Fibroblast of peridontal ligament (primary cell): ENCODE measurements around the gene VMO1.

Experiments used
- DNase-seq: peaks from one replicate; pipeline ENCODE4 v3.0.0-alpha.2; 2010; ENCODE audit errors: extremely low read depth

Gene VMO1

GRCh38 chr17:4764595-4764994 lies 21.6 kb downstream of the VMO1 start:
- DNase-seq = no peak

- no peak for DNase-seq
Observed at GRCh38 chr17:4759776-4760236, 26.4 kb downstream of the VMO1 start.

DNA sequence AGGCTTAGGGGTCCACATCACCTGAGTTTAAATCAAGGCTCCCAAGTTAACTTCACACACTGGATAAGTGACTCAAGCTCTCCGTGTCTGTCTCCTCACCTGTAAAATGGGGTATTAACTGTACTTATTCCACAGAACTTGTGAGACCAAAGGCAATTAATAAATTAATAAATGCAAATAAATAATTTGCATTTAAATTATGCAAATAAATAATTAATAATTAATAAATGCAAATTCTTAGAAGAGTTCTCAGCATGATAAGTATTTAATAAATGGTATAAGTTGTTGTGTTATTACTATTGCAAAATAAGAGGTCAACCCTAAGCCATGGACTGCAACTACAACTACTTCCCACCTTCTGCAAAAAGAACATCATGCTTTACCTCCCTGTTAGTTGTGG lies 32.8 kb downstream of the VMO1 start:
- DNase-seq = no peak

GRCh38 chr17:4751932-4752331 lies 34.2 kb downstream of the VMO1 start:
- DNase-seq = no peak

- DNase-seq = no peak
Observed at GRCh38 chr17:4750606-4751005, 35.6 kb downstream of the VMO1 start.

- no peak for DNase-seq
Observed at GRCh38 chr17:4748686-4749085, 37.5 kb downstream of the VMO1 start.

DNA sequence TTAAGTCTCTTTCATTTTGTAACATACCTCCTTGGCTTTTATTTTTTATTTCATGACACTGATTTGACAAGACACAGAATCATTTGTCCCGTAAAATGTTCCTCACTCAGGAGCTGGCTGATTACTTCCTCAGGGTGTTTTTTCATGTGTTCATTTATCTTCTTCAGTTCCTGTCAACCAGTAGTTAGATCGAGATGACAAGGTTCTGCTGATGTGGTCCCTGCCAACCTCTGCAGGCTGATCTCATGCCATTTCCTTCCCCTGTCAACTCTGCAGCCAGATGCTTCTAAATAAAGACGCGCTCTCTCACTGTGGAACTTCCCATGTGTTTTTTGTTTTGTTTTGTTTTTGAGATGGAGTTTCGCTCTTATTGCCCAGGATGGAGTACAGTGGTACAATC lies 38.3 kb downstream of the VMO1 start:
- no peak for DNase-seq

DNA sequence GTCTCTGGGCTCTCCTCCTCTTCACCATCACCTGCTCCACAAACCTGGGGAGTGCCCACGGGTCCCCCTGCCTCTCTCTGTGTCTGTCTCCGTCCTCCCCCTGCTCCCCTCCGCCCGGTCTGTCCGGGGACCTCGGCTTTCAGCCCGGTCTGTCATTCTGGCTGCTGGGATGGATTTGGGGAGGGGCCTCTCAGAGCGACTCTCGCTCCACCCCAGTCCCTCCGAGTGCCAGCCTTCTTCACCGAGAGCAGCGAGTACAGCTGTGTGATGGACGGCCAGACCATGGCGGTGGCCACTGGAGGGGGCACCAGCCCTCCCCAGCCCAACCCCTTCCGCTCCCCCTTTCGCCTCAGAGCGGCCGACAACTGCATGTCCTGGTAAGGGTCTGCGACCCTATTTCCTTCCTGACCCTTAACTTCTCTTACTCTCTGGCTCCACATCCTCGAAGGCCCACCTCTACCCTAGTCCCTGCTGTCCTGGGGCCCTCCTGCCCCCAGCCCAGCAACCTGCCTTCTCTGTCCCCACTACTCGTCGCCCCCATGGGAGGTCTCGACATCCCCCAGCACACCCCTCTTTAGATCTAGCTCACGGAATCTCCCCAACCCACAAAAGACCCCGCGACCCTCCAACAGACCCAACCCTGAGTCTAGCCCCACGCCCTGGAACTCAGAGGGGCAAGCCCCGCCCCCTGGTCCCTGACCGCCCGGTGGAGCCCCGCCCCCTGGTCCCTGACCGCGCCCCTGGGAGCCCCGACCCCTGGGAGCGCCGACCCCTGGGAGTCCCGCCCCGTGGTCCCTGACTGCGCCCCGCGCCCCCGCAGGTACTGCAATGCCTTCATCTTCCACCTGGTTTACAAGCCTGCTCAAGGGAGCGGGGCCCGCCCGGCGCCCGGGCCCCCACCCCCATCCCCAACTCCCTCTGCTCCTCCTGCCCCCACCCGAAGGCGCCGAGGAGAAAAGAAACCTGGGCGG lies 40.9 kb downstream of the VMO1 start:
- DNase-seq = no peak

DNA sequence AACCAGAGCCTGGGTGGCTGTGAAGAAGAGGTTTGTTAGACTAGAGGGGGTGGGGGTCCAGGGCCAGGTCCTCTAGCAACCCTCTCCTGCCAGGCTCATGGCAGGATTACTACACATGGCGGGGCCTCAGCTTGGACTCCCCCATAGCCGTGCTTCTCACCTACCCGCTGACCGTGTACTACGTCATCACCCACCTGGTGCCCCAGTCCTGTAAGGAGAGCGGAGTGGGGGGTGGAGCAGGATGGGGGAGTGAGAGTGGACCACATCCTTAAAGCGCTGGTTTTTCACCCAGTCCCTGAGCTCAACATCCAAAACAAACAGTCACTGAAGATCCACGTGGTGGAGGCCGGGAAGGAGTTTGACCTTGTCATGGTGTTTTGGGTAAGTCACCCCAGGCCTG lies 42.3 kb downstream of the VMO1 start:
- no peak for DNase-seq

GRCh38 chr17:4743216-4743615 lies 42.9 kb downstream of the VMO1 start:
- DNase-seq = no peak

GRCh38 chr17:4742629-4743028 lies 43.5 kb downstream of the VMO1 start:
- DNase-seq = peak; percentile 15

DNA sequence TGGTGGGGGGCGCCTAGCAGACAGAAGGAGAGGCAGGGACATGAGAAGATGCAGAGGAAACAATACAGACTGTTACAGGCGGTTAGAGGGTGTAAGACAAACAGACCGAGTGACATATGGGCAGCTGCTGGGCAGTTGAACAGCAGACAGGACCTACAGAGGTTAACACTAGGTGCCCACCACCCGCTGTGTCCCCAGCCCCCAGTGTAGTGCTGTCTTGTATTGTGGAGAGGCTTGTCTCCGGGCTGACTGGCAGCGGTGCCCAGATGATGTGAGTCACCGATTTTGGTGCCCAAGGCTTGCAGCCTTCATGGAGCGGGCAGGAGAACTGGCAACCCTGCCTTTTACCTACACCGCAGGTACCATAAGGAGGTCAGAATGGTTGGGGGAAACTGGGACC lies 44.0 kb downstream of the VMO1 start:
- no peak for DNase-seq

DNA sequence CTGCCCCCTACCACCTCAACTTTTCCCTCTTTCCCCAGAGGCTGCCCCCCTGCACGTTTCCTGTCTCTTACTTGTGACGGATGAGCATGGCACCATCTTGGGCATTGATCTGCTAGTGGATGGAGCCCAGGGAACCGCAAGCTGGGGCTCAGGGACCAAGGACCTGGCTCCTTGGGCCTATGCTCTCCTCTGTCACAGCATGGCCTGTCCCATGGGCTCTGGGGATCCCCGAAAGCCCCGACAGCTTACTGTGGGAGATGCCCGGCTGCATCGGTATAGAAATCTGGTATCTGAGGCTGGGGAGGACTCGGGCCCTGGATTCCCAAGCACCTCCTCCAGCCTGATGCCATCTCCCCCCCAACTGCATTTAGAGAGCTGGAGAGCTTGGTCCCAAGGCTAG lies 44.6 kb downstream of the VMO1 start:
- no peak for DNase-seq

GRCh38 chr17:4740584-4740983 lies 45.6 kb downstream of the VMO1 start:
- no peak for DNase-seq

- DNase-seq = no peak
Observed at GRCh38 chr17:4740025-4740351, 46.2 kb downstream of the VMO1 start.

GRCh38 chr17:4739122-4740024 lies 46.8 kb downstream of the VMO1 start, which contains the start of the genes CXCL16 and ZMYND15:
CXCL16 (minus strand) TSS chr17:4739928; CDS start chr17:4739339, 589 bp downstream.
ZMYND15 (plus strand) TSS chr17:4739833; CDS start chr17:4740549, 716 bp downstream.
- peak; percentile 38 for DNase-seq

DNA sequence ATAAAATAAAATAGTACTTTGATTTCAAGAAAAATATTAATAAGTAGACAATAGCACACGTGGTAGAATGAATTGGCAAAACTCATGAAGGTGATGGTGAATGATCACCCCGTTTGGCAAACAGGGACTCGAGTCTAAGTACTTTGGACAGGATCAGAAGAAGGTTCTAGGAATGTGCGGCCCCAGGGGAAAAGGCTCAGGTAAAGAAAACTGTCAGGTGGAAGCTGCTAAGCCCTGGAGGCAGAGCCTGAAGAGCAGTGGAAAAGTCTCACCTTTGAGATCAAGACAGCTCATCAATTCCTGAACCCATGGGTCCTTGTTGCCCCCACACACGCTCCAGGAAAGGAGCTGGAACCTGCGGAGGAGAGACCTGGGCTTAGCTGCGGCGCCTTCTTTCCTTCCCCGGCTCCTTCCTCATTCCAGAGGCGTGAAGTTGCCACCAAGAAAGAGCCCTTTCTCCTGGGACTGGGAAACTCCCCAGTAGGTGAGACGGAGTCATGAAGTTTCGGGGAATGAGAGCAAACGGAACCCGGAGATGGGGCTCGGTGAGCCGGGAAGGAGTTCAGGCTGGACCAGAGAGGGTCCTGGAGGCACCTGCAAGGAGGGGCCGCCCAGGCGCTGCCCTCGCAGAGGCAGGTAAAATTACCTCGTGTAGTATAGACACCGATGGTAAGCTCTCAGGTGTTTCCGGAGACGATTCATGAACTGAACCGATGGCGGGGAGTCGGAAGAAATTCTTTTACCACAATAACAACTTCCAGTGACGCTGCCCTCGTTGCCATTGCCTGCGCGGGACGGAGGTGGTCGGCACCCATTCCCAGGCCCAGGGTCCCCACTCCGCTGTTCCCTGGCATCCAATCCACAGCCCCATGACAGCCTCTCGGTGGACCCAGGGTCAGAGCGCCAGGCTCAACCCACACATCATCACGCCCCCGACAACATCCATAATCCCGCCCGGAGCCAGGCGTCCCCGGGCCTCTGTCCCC lies 47.7 kb downstream of the VMO1 start:
- no peak for DNase-seq

GRCh38 chr17:4735876-4736651 lies 50.1 kb downstream of the VMO1 start:
- DNase-seq = peak; percentile 8
